WTC11 (cell line): ENCODE results near the gene CAPN9. TPM values are rescaled to one million over a fixed set of nuclear protein-coding genes. Genes with fewer than 3 reads are reported as not detected.

Experiments used
- ATAC-seq: fragments of 200-7000 bp; cut with Tn5 transposase; 2 replicates; pipeline ENCODE4 v1.10.0; 2021; ENCODE audit warnings: mild to moderate bottlenecking, moderate library complexity
- CTCF ChIA-PET: fragments of 300-600 bp; sonication (Branson Sonifier 250); formaldehyde crosslinking; loops from one replicate; lab custom pipeline; 2021; ENCODE audit warnings: antibody characterized with exemption; lab: Charles Lee
- POLR2A ChIA-PET: fragments of 350-600 bp; sonication (Branson Sonifier 250); formaldehyde crosslinking; loops from one replicate; lab custom pipeline; 2021; ENCODE audit warnings: antibody characterized with exemption; lab: Charles Lee
- DNase-seq: peaks from one replicate; pipeline ENCODE4 v3.0.0; 2021; ENCODE audit warnings: low spot score
- H3K27ac Mint-ChIP-seq: 2 replicates; pipeline ENCODE4 v1.8.0; 2021; ENCODE audit warnings: mixed read lengths
- H3K27me3 Mint-ChIP-seq: 2 replicates; pipeline ENCODE4 v1.8.0; 2021; ENCODE audit warnings: low read depth, mild to moderate bottlenecking, moderate library complexity, mixed read lengths
- H3K36me3 Mint-ChIP-seq: 2 replicates; pipeline ENCODE4 v1.8.0; 2021; ENCODE audit warnings: mixed read lengths
- H3K4me1 Mint-ChIP-seq: 2 replicates; pipeline ENCODE4 v1.8.0; 2022; ENCODE audit warnings: mixed read lengths
- H3K4me3 Mint-ChIP-seq: 2 replicates; pipeline ENCODE4 v1.8.0; 2021; ENCODE audit warnings: mild to moderate bottlenecking, moderate library complexity, mixed read lengths
- H3K9me3 Mint-ChIP-seq: 2 replicates; pipeline ENCODE4 v1.8.0; 2021; ENCODE audit warnings: mixed read lengths
- ELF4 ChIP-seq: sonication (generic); formaldehyde crosslinking; IDR thresholded peaks from 2 replicates; pipeline ENCODE4 v1.8.1; 2022; ENCODE audit warnings: low read depth, mild to moderate bottlenecking, moderate library complexity, missing genetic modification reagents
- GRHL2 ChIP-seq: fragments of 250-450 bp; sonication (Bioruptor Pico); IDR thresholded peaks from 2 replicates; pipeline ENCODE4 v1.8.0; 2022; ENCODE audit warnings: mild to moderate bottlenecking, moderate library complexity; ENCODE audit not compliant: insufficient replicate concordance, severe bottlenecking
- MXD4 ChIP-seq: fragments of 250-450 bp; sonication (Bioruptor Pico); IDR thresholded peaks from 2 replicates; pipeline ENCODE4 v1.8.0; 2021; ENCODE audit warnings: mild to moderate bottlenecking, moderate library complexity, borderline replicate concordance
- MYBL2 ChIP-seq: sonication (generic); formaldehyde crosslinking; IDR thresholded peaks from 2 replicates; pipeline ENCODE4 v1.8.1; 2023; ENCODE audit warnings: mild to moderate bottlenecking, moderate library complexity, missing genetic modification reagents
- NFYB ChIP-seq: sonication (generic); formaldehyde crosslinking; conservative IDR thresholded peaks from 2 replicates; pipeline ENCODE4 v1.8.0; 2022; ENCODE audit warnings: low read depth, missing genetic modification reagents
- ZNF121 ChIP-seq: sonication (generic); formaldehyde crosslinking; IDR thresholded peaks from 2 replicates; pipeline ENCODE4 v1.8.0; 2023; ENCODE audit warnings: missing genetic modification reagents
- ZNF263 ChIP-seq: sonication (generic); formaldehyde crosslinking; IDR thresholded peaks from 2 replicates; pipeline ENCODE4 v1.8.1; 2022; ENCODE audit warnings: low read depth, mild to moderate bottlenecking, moderate library complexity, missing genetic modification reagents
- ZNF416 ChIP-seq: fragments of 250-450 bp; sonication (Bioruptor Pico); IDR thresholded peaks from 2 replicates; pipeline ENCODE4 v1.9.0; 2021; ENCODE audit warnings: mild to moderate bottlenecking, inconsistent platforms
- ZNF423 ChIP-seq: fragments of 250-450 bp; sonication (Bioruptor Pico); IDR thresholded peaks from 2 replicates; pipeline ENCODE4 v2.1.2; 2022; ENCODE audit warnings: mild to moderate bottlenecking, moderate library complexity
- total RNA-seq: library from RNA; stranded (reverse); gene quantifications from 3 replicates; pipeline ENCODE4 v1.2.3, GENCODE V29; 2021
- TF ChIP-seq, protein P1 (sequence below): fragments of 250-450 bp; sonication (Bioruptor Pico); IDR thresholded peaks from 2 replicates; pipeline ENCODE4 v1.9.0; 2021; ENCODE audit warnings: mild to moderate bottlenecking
- TF ChIP-seq, protein P2 (sequence below): fragments of 250-450 bp; sonication (Bioruptor Pico); IDR thresholded peaks from 2 replicates; pipeline ENCODE4 v1.9.0; 2021; ENCODE audit warnings: mild to moderate bottlenecking
- TF ChIP-seq, protein P3 (sequence below): sonication (generic); formaldehyde crosslinking; IDR thresholded peaks from 2 replicates; pipeline ENCODE4 v1.8.1; 2023; ENCODE audit warnings: mild to moderate bottlenecking, moderate library complexity, missing genetic modification reagents
- TF ChIP-seq, protein P4 (sequence below): sonication (generic); formaldehyde crosslinking; conservative IDR thresholded peaks from 2 replicates; pipeline ENCODE4 v1.8.1; 2023; ENCODE audit warnings: mild to moderate bottlenecking, low read depth, missing genetic modification reagents, moderate library complexity
- TF ChIP-seq, protein P5 (sequence below): fragments of 200-600 bp; IDR thresholded peaks from 2 replicates; pipeline ENCODE4 v1.8.0; 2022; ENCODE audit warnings: antibody characterized with exemption

The CAPN9 gene
- total RNA-seq, 1 experiment from 2014 or later, result not detected

DNA sequence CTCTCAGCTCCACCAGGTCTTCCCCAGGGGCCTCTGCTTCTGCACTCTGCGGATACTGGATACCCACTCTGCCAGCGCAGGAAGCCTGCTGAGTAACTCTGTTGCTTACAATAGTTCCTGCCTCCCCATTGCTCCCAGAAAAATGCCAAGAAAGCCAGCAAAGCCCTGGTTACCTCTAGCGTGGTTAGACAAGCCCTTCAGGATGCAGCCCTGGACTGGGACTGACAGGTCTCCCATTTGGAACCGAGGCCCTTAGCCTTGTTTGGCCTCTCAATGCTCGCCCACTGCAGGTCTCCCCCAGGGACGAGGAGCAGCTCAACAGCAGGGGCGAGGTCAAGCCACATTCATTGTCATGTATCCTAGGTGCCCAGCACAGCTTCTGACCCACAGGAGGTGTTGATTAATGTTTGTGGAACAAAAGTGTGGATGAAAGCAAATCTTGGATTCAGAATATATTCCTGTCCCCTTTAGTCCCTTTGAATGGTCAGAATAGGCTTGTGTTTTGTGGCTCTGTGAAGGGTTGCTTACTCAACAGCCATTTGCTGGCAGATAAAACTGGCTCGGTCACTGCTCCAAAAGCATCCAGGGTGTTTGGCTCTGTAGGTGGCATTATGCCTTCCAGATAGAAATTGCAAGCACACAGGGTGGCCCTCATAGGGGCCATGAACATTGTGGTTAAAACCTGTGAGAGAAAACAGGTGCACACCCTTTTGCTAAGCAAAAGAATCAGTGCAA is 62.2 kb downstream of the CAPN9 start:
- DNase-seq (no peak), ATAC-seq (no peak)
- Mint-ChIP-seq H3K27ac (no peak overlapping the region), H3K27me3 (peaks cover 21% of the 10 kb centered on the region), H3K4me1 (no peaks in the 10 kb centered on the region), H3K4me3 (no peak overlapping the region), H3K9me3 (peaks cover 31% of the 10 kb centered on the region), H3K36me3 (0 out of 2 replicates have a peak, but pooled peaks cover 8% of the 10 kb centered on the region)
- no peak for TF ChIP-seq NFYB
- TF ChIP-seq ZNF121 (CRISPR knock-in tag), result no peak
- TF ChIP-seq, protein P1, sequence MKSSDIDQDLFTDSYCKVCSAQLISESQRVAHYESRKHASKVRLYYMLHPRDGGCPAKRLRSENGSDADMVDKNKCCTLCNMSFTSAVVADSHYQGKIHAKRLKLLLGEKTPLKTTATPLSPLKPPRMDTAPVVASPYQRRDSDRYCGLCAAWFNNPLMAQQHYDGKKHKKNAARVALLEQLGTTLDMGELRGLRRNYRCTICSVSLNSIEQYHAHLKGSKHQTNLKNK, result no peak
- TF ChIP-seq ELF4, result no peak
- TF ChIP-seq ZNF416 (CRISPR knock-in tag), result no peak
- TF ChIP-seq, protein P2, sequence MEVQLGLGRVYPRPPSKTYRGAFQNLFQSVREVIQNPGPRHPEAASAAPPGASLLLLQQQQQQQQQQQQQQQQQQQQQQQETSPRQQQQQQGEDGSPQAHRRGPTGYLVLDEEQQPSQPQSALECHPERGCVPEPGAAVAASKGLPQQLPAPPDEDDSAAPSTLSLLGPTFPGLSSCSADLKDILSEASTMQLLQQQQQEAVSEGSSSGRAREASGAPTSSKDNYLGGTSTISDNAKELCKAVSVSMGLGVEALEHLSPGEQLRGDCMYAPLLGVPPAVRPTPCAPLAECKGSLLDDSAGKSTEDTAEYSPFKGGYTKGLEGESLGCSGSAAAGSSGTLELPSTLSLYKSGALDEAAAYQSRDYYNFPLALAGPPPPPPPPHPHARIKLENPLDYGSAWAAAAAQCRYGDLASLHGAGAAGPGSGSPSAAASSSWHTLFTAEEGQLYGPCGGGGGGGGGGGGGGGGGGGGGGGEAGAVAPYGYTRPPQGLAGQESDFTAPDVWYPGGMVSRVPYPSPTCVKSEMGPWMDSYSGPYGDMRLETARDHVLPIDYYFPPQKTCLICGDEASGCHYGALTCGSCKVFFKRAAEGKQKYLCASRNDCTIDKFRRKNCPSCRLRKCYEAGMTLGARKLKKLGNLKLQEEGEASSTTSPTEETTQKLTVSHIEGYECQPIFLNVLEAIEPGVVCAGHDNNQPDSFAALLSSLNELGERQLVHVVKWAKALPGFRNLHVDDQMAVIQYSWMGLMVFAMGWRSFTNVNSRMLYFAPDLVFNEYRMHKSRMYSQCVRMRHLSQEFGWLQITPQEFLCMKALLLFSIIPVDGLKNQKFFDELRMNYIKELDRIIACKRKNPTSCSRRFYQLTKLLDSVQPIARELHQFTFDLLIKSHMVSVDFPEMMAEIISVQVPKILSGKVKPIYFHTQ (CRISPR knock-in tag), result no peak
- TF ChIP-seq ZNF263 (CRISPR knock-in tag), result no peak
- TF ChIP-seq, protein P3, sequence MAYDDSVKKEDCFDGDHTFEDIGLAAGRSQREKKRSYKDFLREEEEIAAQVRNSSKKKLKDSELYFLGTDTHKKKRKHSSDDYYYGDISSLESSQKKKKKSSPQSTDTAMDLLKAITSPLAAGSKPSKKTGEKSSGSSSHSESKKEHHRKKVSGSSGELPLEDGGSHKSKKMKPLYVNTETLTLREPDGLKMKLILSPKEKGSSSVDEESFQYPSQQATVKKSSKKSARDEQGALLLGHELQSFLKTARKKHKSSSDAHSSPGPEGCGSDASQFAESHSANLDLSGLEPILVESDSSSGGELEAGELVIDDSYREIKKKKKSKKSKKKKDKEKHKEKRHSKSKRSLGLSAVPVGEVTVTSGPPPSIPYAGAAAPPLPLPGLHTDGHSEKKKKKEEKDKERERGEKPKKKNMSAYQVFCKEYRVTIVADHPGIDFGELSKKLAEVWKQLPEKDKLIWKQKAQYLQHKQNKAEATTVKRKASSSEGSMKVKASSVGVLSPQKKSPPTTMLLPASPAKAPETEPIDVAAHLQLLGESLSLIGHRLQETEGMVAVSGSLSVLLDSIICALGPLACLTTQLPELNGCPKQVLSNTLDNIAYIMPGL, result no peak
- no peak for TF ChIP-seq MXD4
- TF ChIP-seq, protein P4, sequence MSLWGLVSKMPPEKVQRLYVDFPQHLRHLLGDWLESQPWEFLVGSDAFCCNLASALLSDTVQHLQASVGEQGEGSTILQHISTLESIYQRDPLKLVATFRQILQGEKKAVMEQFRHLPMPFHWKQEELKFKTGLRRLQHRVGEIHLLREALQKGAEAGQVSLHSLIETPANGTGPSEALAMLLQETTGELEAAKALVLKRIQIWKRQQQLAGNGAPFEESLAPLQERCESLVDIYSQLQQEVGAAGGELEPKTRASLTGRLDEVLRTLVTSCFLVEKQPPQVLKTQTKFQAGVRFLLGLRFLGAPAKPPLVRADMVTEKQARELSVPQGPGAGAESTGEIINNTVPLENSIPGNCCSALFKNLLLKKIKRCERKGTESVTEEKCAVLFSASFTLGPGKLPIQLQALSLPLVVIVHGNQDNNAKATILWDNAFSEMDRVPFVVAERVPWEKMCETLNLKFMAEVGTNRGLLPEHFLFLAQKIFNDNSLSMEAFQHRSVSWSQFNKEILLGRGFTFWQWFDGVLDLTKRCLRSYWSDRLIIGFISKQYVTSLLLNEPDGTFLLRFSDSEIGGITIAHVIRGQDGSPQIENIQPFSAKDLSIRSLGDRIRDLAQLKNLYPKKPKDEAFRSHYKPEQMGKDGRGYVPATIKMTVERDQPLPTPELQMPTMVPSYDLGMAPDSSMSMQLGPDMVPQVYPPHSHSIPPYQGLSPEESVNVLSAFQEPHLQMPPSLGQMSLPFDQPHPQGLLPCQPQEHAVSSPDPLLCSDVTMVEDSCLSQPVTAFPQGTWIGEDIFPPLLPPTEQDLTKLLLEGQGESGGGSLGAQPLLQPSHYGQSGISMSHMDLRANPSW (CRISPR knock-in tag), result no peak
- TF ChIP-seq MYBL2, result no peak
- TF ChIP-seq GRHL2, result no peak
- TF ChIP-seq, protein P5, sequence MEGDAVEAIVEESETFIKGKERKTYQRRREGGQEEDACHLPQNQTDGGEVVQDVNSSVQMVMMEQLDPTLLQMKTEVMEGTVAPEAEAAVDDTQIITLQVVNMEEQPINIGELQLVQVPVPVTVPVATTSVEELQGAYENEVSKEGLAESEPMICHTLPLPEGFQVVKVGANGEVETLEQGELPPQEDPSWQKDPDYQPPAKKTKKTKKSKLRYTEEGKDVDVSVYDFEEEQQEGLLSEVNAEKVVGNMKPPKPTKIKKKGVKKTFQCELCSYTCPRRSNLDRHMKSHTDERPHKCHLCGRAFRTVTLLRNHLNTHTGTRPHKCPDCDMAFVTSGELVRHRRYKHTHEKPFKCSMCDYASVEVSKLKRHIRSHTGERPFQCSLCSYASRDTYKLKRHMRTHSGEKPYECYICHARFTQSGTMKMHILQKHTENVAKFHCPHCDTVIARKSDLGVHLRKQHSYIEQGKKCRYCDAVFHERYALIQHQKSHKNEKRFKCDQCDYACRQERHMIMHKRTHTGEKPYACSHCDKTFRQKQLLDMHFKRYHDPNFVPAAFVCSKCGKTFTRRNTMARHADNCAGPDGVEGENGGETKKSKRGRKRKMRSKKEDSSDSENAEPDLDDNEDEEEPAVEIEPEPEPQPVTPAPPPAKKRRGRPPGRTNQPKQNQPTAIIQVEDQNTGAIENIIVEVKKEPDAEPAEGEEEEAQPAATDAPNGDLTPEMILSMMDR, result no peak
- POLR2A ChIA-PET, result no interaction called here
- CTCF ChIA-PET, result no interaction called here

DNA sequence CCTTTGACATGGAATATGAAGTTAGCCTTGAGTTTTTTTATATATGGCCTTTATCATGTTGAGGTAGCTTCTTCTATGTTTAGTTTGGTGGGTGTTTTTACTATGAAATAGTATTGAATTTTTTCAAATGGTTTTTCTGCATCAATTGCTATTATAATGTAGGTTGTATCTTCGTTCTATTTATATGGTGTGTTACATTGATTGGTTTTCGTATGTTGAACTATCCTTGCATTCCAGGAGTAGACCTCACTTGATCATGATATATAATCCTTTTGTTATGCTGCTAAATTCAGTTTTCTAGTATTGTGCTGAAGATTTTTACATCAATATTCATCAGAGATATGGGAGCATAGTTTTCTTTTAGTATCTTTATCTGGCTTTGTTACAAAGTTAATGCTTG is 65.4 kb downstream of the CAPN9 start:
- Mint-ChIP-seq H3K27me3 (peaks cover 20% of the 10 kb centered on the region), H3K36me3 (0 out of 2 replicates have a peak, but pooled peaks cover 8% of the 10 kb centered on the region)
- CTCF ChIA-PET, result no interaction called here

More for the DNA sequence above, 65.4 kb downstream of the CAPN9 start:
- POLR2A ChIA-PET, result no interaction called here
- TF ChIP-seq ZNF423, result no peak
- TF ChIP-seq, all 79 proteins: peak for 0
- H3K4me1 Mint-ChIP-seq, result no peaks in the 10 kb centered on the region
- no peak overlapping the region for H3K27ac Mint-ChIP-seq
- H3K9me3 Mint-ChIP-seq, result peaks cover 26% of the 10 kb centered on the region
- ATAC-seq (no peak), DNase-seq (no peak)
- no peak overlapping the region for H3K4me3 Mint-ChIP-seq
